SKM-1 (cell line): ENCODE measurements around the gene UVRAG.

Experiments used
- DNase-seq: peaks from one replicate; lab custom pipeline; 2025; ENCODE audit not compliant: unreplicated experiment; lab: John Stamatoyannopoulos, UW

The UVRAG gene

DNA sequence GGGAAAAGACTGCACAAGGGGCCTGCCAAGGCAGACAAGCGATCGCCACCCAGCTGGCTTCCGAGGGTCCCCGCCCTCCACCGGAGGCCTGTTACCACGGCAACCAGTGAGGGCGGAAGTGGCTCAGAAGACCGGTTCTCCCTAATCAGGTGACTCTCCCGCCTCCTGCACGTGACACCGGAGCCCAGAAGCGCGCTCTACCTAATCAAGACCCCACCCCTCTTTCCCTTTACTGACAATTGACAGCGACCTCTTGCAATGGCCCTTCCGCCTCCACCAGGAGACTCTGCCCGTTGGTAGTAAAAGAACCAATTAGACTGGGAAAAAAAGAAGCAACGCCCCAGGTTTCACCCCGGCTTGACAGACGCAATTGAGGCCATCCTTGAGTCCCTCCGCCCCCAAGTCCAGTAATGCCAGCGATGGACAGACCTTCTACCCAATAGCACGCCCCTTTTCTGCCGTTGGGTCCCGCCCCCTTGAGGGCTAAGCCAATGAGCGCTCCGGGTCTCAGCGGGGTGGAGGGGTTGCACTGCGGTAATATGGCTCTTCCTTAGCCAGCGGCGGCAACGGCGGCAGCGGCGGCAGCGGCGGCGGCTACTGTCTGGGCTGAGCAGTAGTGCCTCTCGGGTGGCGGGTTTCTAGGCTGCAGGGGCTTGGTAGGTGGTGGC is at the start of gene UVRAG:
Gene UVRAG (plus strand): TSS at position 534 of the 668 bp plus-strand sequence. CDS start 198 bp downstream, outside the sequence.
- DNase-seq, result peak; percentile 100

GRCh38 chr11:75766443-75767227 is 48.4 kb upstream of the UVRAG start:
- no peak for DNase-seq

DNA sequence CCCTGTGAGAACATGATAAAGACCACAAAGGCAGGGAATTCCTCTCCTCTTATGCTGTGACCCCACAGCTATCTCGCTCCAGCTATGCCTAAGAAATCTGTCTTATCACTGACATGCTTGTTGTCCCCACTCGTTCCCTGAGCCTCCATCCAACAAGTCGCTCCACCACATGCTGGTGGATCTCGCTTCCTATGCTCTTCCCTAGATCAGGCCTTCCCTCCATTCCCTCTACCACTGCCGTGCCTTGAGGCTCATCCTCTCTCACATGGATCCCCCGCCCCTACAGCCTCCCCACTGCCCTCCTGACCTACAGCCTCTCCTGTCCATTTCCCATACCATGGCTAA is 47.8 kb upstream of the UVRAG start:
- no peak for DNase-seq

- DNase-seq, result no peak
Measured at GRCh38 chr11:75767793-75768111, 47.3 kb upstream of the UVRAG start.

DNA sequence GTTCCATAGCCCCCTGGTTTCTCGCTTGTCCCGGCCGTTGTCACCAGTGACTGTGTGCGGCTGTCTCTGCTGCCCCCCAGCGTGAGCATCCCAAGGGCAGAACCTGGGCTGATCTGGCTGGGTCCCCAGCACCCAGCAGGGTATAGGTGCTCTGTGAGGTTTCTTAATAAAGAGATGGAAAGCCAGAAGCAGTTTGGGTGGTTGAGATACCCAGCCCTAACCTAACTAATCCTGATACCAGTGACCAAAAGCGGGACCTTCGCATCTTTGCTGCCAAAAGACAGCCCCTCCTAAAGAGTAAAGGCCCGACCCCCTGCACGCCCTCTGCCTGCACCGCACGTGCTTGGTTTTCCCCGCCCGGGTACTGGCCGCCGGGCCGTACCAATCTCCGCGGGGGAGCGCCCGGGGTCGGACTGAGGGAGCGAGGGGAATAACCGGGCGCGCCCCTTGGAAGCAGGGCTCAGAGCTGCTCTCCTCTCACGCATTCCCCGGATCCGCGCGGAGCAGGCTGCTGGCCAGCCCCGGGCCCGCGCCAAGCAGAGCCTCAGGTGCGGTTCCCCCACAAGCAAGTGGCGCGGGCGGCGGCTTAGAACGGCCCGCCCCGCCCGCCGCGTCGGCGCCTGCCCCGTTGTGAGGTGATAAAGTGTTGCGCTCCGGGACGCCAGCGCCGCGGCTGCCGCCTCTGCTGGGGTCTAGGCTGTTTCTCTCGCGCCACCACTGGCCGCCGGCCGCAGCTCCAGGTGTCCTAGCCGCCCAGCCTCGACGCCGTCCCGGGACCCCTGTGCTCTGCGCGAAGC is 46.7 kb upstream of the UVRAG start, which contains the start of gene DGAT2:
Gene DGAT2 (plus strand): TSS at position 667 of the 797 bp plus-strand sequence. CDS start 214 bp downstream, outside the sequence.
- DNase-seq, result peak; percentile 81

- DNase-seq, result no peak
Measured at GRCh38 chr11:75768909-75769771, 45.9 kb upstream of the UVRAG start.

- no peak for DNase-seq
Measured at GRCh38 chr11:75770102-75770501, 44.9 kb upstream of the UVRAG start.

DNA sequence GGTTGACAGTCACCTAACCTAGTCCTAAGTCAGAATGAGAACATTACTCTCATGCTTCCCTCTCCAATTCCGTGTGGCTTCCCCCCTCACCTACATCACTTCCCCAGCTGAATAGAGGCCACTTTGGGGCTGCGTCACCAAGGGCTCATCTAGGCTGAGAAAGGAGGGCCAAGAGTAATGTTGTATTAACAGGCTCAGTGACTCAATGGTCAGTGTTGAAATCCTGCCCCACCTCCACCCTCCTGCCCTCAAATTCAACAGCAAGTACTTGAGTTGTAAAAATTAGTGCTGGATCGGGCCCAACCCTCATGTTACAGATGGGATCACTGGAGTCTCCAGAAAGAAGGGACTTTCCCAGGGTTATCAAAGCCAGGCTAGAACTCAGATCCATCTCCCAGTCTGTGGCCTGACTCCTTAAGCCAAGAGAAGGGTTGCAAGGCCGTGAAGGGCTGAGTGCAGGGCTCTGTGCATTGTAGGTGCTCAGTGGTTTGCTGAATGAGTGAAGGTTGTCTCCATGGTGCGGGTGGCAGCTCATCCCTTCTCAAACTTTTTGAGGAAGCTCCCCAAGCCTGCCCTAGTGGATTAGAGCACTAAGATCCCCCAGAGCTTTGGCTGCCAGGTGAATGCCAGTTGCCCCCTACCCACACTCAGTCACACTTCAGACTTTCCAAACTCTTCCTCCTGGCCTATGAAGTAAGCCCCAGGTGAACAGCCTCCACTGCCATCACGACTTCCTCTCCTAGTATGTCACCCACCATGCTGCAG is 43.2 kb upstream of the UVRAG start:
- DNase-seq, result peak; percentile 86

DNA sequence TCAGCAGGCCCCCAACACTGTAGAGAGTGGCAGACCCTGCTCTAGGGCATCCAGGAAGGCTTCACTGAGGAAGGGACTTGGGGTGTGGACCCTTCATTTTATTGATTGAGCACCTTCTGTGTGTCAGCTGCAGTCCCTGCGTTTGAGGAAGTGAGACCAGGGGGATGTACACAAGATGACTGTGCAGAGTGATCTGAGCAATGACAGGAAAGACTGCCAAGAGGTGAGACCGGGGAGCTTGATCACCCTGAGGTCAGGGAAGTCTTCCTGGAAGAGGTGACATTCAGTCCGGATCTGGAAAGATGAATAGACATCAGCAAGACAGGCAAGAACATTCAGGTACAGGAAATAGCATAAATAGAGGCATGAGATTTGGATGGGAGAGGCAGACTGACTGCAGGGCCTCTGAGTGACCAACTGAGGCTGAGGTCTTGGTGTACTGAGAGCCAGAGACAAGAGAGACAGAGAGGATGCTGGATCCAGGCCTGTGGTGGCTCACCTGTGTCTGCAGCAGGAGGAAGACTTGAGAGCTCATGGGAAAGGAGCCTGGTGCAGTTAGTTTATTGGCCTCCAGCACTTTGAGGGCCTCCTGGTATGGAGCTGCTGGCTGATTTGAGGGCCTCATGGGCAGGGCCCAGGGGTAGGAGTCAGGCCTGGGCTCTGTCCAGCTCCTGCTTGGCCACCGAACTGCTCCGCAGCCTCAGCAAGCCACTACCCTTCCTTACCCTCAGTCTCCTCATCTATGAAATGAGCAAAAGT is 41.2 kb upstream of the UVRAG start:
- DNase-seq, result peak; percentile 55

DNA sequence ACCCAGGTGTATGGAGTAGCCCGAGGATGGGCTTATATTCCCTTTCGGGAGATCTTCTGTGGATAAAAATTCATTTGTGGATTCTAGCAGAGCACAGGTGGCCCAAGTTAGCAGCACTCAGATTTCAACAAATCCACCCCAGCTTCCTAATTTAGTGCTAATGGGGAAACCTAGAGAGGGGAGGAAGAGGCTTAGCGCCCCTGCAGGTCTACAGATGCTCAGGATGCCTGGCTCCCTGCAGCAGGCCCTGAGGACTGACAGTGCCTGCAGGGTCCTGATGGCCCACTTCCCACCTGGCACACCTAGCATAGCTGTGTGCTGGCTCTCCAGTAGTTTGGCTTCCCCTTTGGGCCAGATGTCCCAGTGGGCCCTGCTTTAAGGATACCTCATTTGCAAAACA is 40.0 kb upstream of the UVRAG start:
- DNase-seq, result no peak

- no peak for DNase-seq
Measured at GRCh38 chr11:75776546-75776945, 38.5 kb upstream of the UVRAG start.

DNA sequence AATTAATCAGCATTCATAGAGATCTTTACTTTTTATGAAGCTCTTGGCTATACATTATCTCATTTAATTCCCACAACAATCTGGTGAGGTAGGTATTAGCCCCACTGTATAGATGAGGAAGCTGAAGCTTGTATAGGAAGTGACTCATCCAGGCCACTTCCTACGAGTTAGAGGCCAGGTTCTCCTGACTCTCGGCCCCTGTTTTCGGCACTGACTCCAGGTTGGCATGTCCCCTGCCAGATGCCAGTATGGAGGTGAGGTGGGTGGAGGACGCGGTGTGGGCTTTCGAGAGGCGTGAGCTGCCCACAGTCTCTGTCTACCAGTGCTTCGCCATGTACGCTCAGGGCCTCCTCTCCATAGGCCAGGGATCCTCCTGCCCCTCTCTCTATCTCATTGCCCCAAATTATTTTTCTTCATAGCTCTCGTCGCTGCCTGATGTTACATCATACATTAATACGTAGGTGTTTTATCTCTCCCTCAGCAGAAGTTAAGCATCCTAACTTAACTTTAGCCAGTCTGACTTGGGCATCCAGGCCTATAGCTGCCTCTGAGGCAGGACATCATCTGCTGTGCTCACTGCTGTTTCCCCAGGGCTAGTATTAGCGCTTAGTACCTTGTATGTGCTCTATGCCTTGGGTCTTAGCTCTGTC is 37.4 kb upstream of the UVRAG start:
- DNase-seq, result peak; percentile 46

- no peak for DNase-seq
Measured at GRCh38 chr11:75778962-75779361, 36.0 kb upstream of the UVRAG start.

- no peak for DNase-seq
Measured at GRCh38 chr11:75779960-75780359, 35.0 kb upstream of the UVRAG start.

- no peak for DNase-seq
Measured at GRCh38 chr11:75780888-75781287, 34.1 kb upstream of the UVRAG start.

GRCh38 chr11:75781296-75781695 is 33.7 kb upstream of the UVRAG start:
- no peak for DNase-seq

DNA sequence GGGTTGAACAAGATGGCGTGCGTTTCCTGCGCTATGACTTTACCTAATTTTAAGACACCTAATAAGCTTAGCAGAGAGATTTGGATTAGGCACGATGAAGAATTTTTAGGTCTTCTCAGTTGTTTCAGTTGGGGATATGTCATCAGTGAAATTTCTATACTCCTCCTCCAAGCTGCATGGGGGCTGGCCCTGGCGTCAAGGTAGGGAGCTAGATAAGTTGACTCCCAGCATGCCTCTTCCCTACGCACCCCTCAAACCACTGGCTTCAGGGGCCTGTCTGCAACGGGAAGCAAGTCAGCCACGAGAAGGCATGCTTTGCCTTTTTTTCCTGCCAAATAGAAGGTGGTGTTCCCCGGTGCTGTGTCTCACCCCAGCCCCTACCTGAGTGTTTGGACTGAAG is 33.2 kb upstream of the UVRAG start:
- DNase-seq, result no peak

DNA sequence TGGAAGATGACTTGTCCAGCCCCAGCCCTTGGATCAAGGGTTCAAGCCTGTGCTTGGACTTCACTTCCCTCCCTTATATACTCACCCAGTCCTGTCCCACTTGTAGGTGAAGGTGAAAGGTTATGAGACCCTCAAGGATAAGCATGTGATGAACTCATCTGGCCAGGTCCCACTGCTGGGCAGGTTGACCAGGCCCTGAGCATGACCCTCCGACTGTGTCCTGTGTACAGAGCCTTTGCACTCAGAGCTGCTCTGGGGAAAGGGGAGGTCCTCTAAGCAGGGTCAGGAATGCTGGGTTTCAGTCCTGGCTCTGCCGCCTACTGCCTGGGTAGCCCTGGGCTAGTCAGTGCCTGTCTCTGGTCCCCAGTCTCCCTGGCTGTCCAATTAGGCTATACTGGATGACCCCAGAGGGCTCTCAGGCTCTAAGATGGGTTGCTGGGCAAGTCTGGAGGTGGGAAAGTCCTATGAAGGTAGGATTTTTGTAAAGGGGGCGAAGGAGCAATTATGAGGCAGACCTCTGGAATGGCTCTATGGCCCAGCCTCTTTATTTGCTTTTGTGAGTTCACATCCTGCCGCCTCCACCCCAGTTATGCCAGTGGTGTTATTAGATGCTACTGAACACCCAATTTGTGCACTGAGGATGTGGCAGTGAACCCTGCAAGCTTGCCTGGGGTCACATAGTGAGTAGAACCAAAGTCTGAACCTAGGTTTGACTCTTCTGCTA is 32.3 kb upstream of the UVRAG start:
- DNase-seq, result no peak
